Fibroblast of lung (primary cell): ENCODE results near the gene GRID1.

ENCODE experiments used
- CTCF ChIP-seq, 2 donors: IDR thresholded peaks in 1 of 2; conservative IDR thresholded peaks in 1 of 2; 1 replicate in 1 of 2; 2 replicates in 1 of 2; pipeline ENCODE4 v1.5.1; 2011 to 2012; ENCODE audit warnings: low read length in 2 of 2, control low read depth in 1 of 2, inconsistent platforms in 1 of 2, low read depth in 1 of 2, mild to moderate bottlenecking in 1 of 2
- EZH2 ChIP-seq: IDR thresholded peaks from 2 replicates; pipeline ENCODE4 v1.5.1; 2012; ENCODE audit warnings: low read length, control low read depth, mild to moderate bottlenecking; ENCODE audit errors: missing control alignments

GRCh38 chr10:86304436-86304835 is 62.2 kb downstream of the GRID1 start:
- TF ChIP-seq CTCF (conservative IDR thresholded peaks at IDR 0.05 in 1 of 2, IDR thresholded peaks at IDR 0.05 in 1 of 2; ENCODE audit: low read depth in 1 of 2, low read length in 2 of 2) = no peak
- no peak for TF ChIP-seq EZH2
